H1 (cell line): Measurements from ENCODE around the gene TFDP3. TPM values are rescaled to one million over a fixed set of nuclear protein-coding genes. Genes with fewer than 3 reads are reported as not detected.

Experiments used
- CTCF ChIA-PET: fragments of 300-600 bp; sonication (Branson Sonifier 250); formaldehyde crosslinking; loops from one replicate; lab custom pipeline; 2021; ENCODE audit not compliant: partially characterized antibody; lab: Charles Lee
- POLR2A ChIA-PET: fragments of 300-600 bp; sonication (Branson Sonifier 250); formaldehyde crosslinking; loops from one replicate; lab custom pipeline; 2021; ENCODE audit warnings: inconsistent platforms; ENCODE audit not compliant: partially characterized antibody; lab: Charles Lee
- DNase-seq, 2 experiments: peaks; one replicate each; pipeline versions ENCODE4 v3.0.0 to v3.0.0-alpha.2; 2010 to 2022; ENCODE audit warnings: low spot score in 2 of 2, low read depth in 1 of 2, mixed read lengths in 1 of 2
- FAIRE-seq: peaks from 2 replicates; lab custom pipeline; 2011; peaks lifted over from hg19 to GRCh38; lab: Jason Lieb, UNC
- H2AFZ ChIP-seq: 2 replicates; pipeline ENCODE4 v1.8.1; 2012; ENCODE audit warnings: low read length, inconsistent platforms
- H2AK5ac ChIP-seq: 2 replicates; pipeline ENCODE4 v1.6.1; 2013; ENCODE audit warnings: low read depth, low read length
- H2BK120ac ChIP-seq: replicated peaks from 2 replicates; pipeline ENCODE3; 2013; ENCODE audit warnings: low read depth, low read length, inconsistent platforms
- H2BK12ac ChIP-seq: 2 replicates; pipeline ENCODE4 v1.6.1; 2013; ENCODE audit warnings: low read depth, low read length
- H2BK15ac ChIP-seq: 2 replicates; pipeline ENCODE4 v1.6.1; 2013; ENCODE audit warnings: low read length
- H2BK20ac ChIP-seq: 2 replicates; pipeline ENCODE4 v1.6.1; 2013; ENCODE audit warnings: low read length
- H2BK5ac ChIP-seq: 2 replicates; pipeline ENCODE4 v1.6.1; 2013; ENCODE audit warnings: low read depth, low read length
- H3K14ac ChIP-seq: 2 replicates; pipeline ENCODE4 v1.6.1; 2013; ENCODE audit warnings: inconsistent platforms; ENCODE audit not compliant: insufficient read length
- H3K18ac ChIP-seq: 2 replicates; pipeline ENCODE4 v1.6.1; 2013; ENCODE audit warnings: low read length; ENCODE audit errors: extremely low read depth
- H3K23ac ChIP-seq: 2 replicates; pipeline ENCODE4 v1.6.1; 2013; ENCODE audit warnings: inconsistent platforms; ENCODE audit not compliant: insufficient read length
- H3K23me2 ChIP-seq: 2 replicates; pipeline ENCODE4 v1.6.1; 2013; ENCODE audit warnings: low read depth, low read length
- H3K27ac ChIP-seq: 2 replicates; pipeline ENCODE4 v1.6.1; 2011; ENCODE audit warnings: low read depth, low read length, inconsistent platforms
- H3K27me3 ChIP-seq, 4 experiments: replicated peaks in 1 of 4; 1 replicate in 1 of 4; 2 replicates in 3 of 4; pipeline versions ENCODE4 v1.6.1 to v1.8.1; 2011 to 2013; ENCODE audit warnings: low read length in 3 of 4, mild to moderate bottlenecking in 3 of 4, inconsistent platforms in 2 of 4, mixed read lengths in 2 of 4, moderate library complexity in 1 of 4; ENCODE audit not compliant: control insufficient read depth in 3 of 4, insufficient read depth in 3 of 4; ENCODE audit errors: extremely low read depth in 1 of 4
- H3K36me3 ChIP-seq, 4 experiments: 2 replicates each; pipeline versions ENCODE4 v1.6.1 to v1.8.1; 2011 to 2013; ENCODE audit warnings: mild to moderate bottlenecking in 4 of 4, low read length in 3 of 4, moderate library complexity in 2 of 4, control low read depth in 1 of 4, inconsistent platforms in 1 of 4; ENCODE audit not compliant: insufficient read depth in 4 of 4, control insufficient read depth in 2 of 4
- H3K4ac ChIP-seq: replicated peaks from 2 replicates; pipeline ENCODE3; 2013; ENCODE audit warnings: low read length, low read depth, mixed read lengths, inconsistent platforms; ENCODE audit not compliant: insufficient read length
- H3K4me1 ChIP-seq, 4 experiments: replicated peaks in 1 of 4; 1 replicate in 1 of 4; 2 replicates in 3 of 4; pipeline versions ENCODE4 v1.6.1 to v1.8.1; 2011 to 2013; ENCODE audit warnings: low read length in 3 of 4, inconsistent platforms in 2 of 4, mixed read lengths in 1 of 4; ENCODE audit not compliant: insufficient read depth in 4 of 4, control insufficient read depth in 3 of 4
- H3K4me2 ChIP-seq, 2 experiments: 2 replicates each; pipeline versions ENCODE4 v1.6.1 to v1.8.1; 2011 to 2013; ENCODE audit warnings: low read depth in 2 of 2, low read length in 2 of 2, control low read depth in 1 of 2, inconsistent platforms in 1 of 2, mild to moderate bottlenecking in 1 of 2; ENCODE audit not compliant: insufficient read depth in 1 of 2
- H3K4me3 ChIP-seq, 4 experiments: fragments of 200-600, 300-600 bp in 1 of 4; sonication (generic), shearing (Covaris generic), sonication (Bioruptor Twin) in 1 of 4; 2 replicates each; pipeline versions ENCODE4 v1.5.1 to v1.8.1; 2011 to 2016; ENCODE audit warnings: low read length in 4 of 4, low read depth in 3 of 4, control low read depth in 2 of 4, inconsistent platforms in 2 of 4, mild to moderate bottlenecking in 2 of 4, mixed read lengths in 1 of 4, moderate library complexity in 1 of 4; ENCODE audit not compliant: insufficient read depth in 2 of 4; ENCODE audit errors: extremely low read depth in 1 of 4
- H3K56ac ChIP-seq: replicated peaks from 2 replicates; pipeline ENCODE3; 2013; ENCODE audit warnings: low read depth, mild to moderate bottlenecking, mixed read lengths, low read length, inconsistent platforms; ENCODE audit not compliant: insufficient read length
- H3K79me1 ChIP-seq: 2 replicates; pipeline ENCODE4 v1.6.1; 2013; ENCODE audit warnings: low read depth, low read length, control low read depth
- H3K79me2 ChIP-seq, 2 experiments: 2 replicates each; pipeline versions ENCODE4 v1.6.1 to v1.8.1; 2012 to 2013; ENCODE audit warnings: low read length in 2 of 2, mild to moderate bottlenecking in 2 of 2, inconsistent platforms in 1 of 2; ENCODE audit not compliant: insufficient read depth in 2 of 2, control insufficient read depth in 1 of 2
- H3K9ac ChIP-seq, 4 experiments: replicated peaks in 1 of 4; 1 replicate in 1 of 4; 2 replicates in 3 of 4; pipeline versions ENCODE4 v1.6.1 to v1.8.1; 2011 to 2013; ENCODE audit warnings: low read depth in 3 of 4, low read length in 3 of 4, control low read depth in 2 of 4, mild to moderate bottlenecking in 2 of 4, moderate library complexity in 2 of 4, inconsistent platforms in 1 of 4; ENCODE audit errors: extremely low read depth in 1 of 4
- H3K9me3 ChIP-seq, 2 experiments: 2 replicates each; pipeline versions ENCODE4 v1.6.1 to v1.8.1; 2012 to 2013; ENCODE audit warnings: mild to moderate bottlenecking in 2 of 2, moderate library complexity in 2 of 2, control low read depth in 1 of 2, inconsistent platforms in 1 of 2, low read depth in 1 of 2, low read length in 1 of 2, mixed read lengths in 1 of 2; ENCODE audit not compliant: insufficient read depth in 2 of 2
- H4K20me1 ChIP-seq, 2 experiments: replicated peaks in 1 of 2; 2 replicates each; pipeline versions ENCODE3 to v1.8.1; 2011 to 2013; ENCODE audit warnings: inconsistent platforms in 2 of 2, low read length in 2 of 2, mild to moderate bottlenecking in 1 of 2; ENCODE audit not compliant: insufficient read depth in 2 of 2, control insufficient read depth in 1 of 2
- H4K5ac ChIP-seq: 2 replicates; pipeline ENCODE4 v1.6.1; 2013; ENCODE audit warnings: low read length, low read depth, mixed read lengths, inconsistent platforms; ENCODE audit not compliant: insufficient read length
- H4K8ac ChIP-seq: 2 replicates; pipeline ENCODE4 v1.8.0; 2013; ENCODE audit warnings: mild to moderate bottlenecking, moderate library complexity, low read length, inconsistent platforms; ENCODE audit not compliant: insufficient read depth; ENCODE audit errors: extremely low read depth
- H4K91ac ChIP-seq: replicated peaks from 2 replicates; pipeline ENCODE3; 2013; ENCODE audit warnings: low read length, mixed read lengths, inconsistent platforms; ENCODE audit not compliant: insufficient read length
- CBX5 ChIP-seq: fragments of 300-800, 300-1000 bp; sonication (generic); IDR thresholded peaks from 2 replicates; pipeline ENCODE4 v1.7.1; 2016; ENCODE audit warnings: antibody characterized with exemption, low read length, low read depth
- MAFK ChIP-seq: IDR thresholded peaks from 2 replicates; pipeline ENCODE4 v1.6.1; 2012; ENCODE audit warnings: low read depth, mild to moderate bottlenecking, improper control_type of control experiment, low read length
- NANOG ChIP-seq: IDR thresholded peaks from 2 replicates; pipeline ENCODE4 v1.6.1; 2011; ENCODE audit warnings: low read length, low read depth, mild to moderate bottlenecking, inconsistent platforms; ENCODE audit not compliant: insufficient read depth, poor library complexity, severe bottlenecking
- PHF8 ChIP-seq: fragments of 200-600 bp; sonication (generic); conservative IDR thresholded peaks from 2 replicates; pipeline ENCODE4 v1.7.1; 2012; ENCODE audit warnings: low read depth, mild to moderate bottlenecking, inconsistent platforms, low read length, moderate library complexity
- RAD21 ChIP-seq, 2 experiments: IDR thresholded peaks in 1 of 2; conservative IDR thresholded peaks in 1 of 2; 2 replicates each; pipeline ENCODE4 v1.6.1; 2011; ENCODE audit warnings: low read depth in 2 of 2, low read length in 2 of 2, improper control_type of control experiment in 1 of 2, inconsistent platforms in 1 of 2, mild to moderate bottlenecking in 1 of 2, moderate library complexity in 1 of 2
- WGBS, 2 experiments: shearing (Covaris generic) in 1 of 2; methylation state at CpG; one replicate each; pipeline versions ENCODE4 v1.1.6 to v1.1.7; 2013 to 2015; ENCODE audit warnings: low lambda C conversion rate in 2 of 2, mixed read lengths in 2 of 2, inconsistent platforms in 1 of 2, low coverage in 1 of 2, missing lambda C conversion rate in 1 of 2; ENCODE audit not compliant: insufficient replicate concordance in 2 of 2, insufficient coverage in 1 of 2, insufficient read length in 1 of 2; ENCODE audit errors: extremely low coverage in 1 of 2, missing lambda C conversion rate in 1 of 2; 5-methylcytosine and 5-hydroxymethylcytosine counted together
- polyA plus RNA-seq, 7 experiments: library from polyadenylated mRNA; depleted of rRNA in 3 of 7; stranded (reverse) in 5 of 7; unstranded in 2 of 7; fragments of >200 nt in 5 of 7; fragments of 200-250 nt in 2 of 7; gene quantifications; 1 replicate in 5 of 7; 2 replicates in 1 of 7; 4 replicates in 1 of 7; pipeline versions ENCODE4 v1.2.1 to v1.2.3, GENCODE V29; 2011 to 2013; ENCODE audit warnings: missing spikeins in 2 of 7, mixed read lengths in 2 of 7
- total RNA-seq: library from RNA; stranded (reverse); fragmentation: NEBNext Ultra II Directional; extraction: Animal tissue kit (Norgen Biotek cat#: 25700); gene quantifications from 2 replicates; pipeline ENCODE4 v1.2.1, GENCODE V29; 2021

TFDP3 gene
- total and polyA plus RNA-seq, 2 of the 8 experiments (the other 6 are each of a cell fraction or from before 2014, with no cell fraction given), result not detected

- CTCF ChIA-PET, result interaction anchor here (0.8 to 1.2 kb wide), 3 partner anchors 10 to 1334 kb away, joined by 3 read pairs; no protein-coding TSS in a partner anchor
These were observed 43.0 kb downstream of the TFDP3 start for GRCh38 chrX:133175162-133175561.

More at GRCh38 chrX:133175162-133175561, 43.0 kb downstream of the TFDP3 start:
- Histone ChIP-seq H3K79me1 (no peaks in the 10 kb centered on the region), H4K20me1 (no peaks in the 10 kb centered on the region), H3K9ac (no peak overlapping the region), H3K56ac (no peak overlapping the region), H3K4me2 (no peak overlapping the region), H2BK120ac (no peak overlapping the region), H3K23ac (no peak overlapping the region), H3K4me3 (no peak overlapping the region), H4K8ac (no peak overlapping the region), H4K5ac (no peak overlapping the region), H3K4me1 (no peaks in the 10 kb centered on the region), H3K36me3 (no peaks in the 10 kb centered on the region), H4K91ac (no peak overlapping the region), H3K79me2 (no peaks in the 10 kb centered on the region), H3K27me3 (no peaks in the 10 kb centered on the region), H2BK15ac (no peak overlapping the region), H3K9me3 (no peaks in the 10 kb centered on the region), H2BK12ac (no peak overlapping the region), H3K14ac (no peak overlapping the region), H3K4ac (no peak overlapping the region), H2AK5ac (no peak overlapping the region), H3K23me2 (no peaks in the 10 kb centered on the region), H2BK20ac (no peak overlapping the region), H2AFZ (no peak overlapping the region), H3K27ac (no peak overlapping the region), H3K18ac (no peak overlapping the region), H2BK5ac (no peak overlapping the region)
- POLR2A ChIA-PET, result no interaction called here
- TF ChIP-seq CBX5 (no peak), RAD21 (IDR thresholded peaks at IDR 0.05 in 1 of 2, conservative IDR thresholded peaks at IDR 0.05 in 1 of 2; ENCODE audit: low read depth in 2 of 2, low read length in 2 of 2) (no peak), PHF8 (no peak), MAFK (no peak), NANOG (no peak)
- DNase-seq (no peak), FAIRE-seq (peak; percentile 19)
- 91% methylated on average over 2 of the region's 2 CpGs; no CpG with 5 or more reads in 1 of the 2 experiments for WGBS, 2 experiments
